Transverse colon (tissue), 4 donors: ENCODE data around the gene PALM. TPM values are rescaled to one million over a fixed set of nuclear protein-coding genes. Genes with fewer than 3 reads are reported as not detected.

Experiments
- DNase-seq: peaks from one replicate; pipeline ENCODE4 v3.0.0-alpha.2; 2019
- H3K27ac ChIP-seq, 4 donors: fragments of 200-600 bp; sonication (generic); 2 replicates each; pipeline ENCODE4 v1.5.1; 2016 to 2018; ENCODE audit warnings: inconsistent platforms in 4 of 4
- H3K27me3 ChIP-seq: fragments of 200-600 bp; sonication (generic); 2 replicates; pipeline ENCODE4 v1.5.1; 2017; ENCODE audit warnings: inconsistent platforms
- H3K36me3 ChIP-seq, 4 donors: fragments of 200-600 bp; sonication (generic); 2 replicates each; pipeline ENCODE4 v1.5.1; 2017 to 2019; ENCODE audit warnings: inconsistent platforms in 4 of 4
- H3K4me1 ChIP-seq, 4 donors: fragments of 200-600 bp; sonication (generic); 2 replicates each; pipeline ENCODE4 v1.5.1; 2017 to 2020; ENCODE audit warnings: inconsistent platforms in 4 of 4
- H3K4me3 ChIP-seq, 4 donors: fragments of 200-600 bp; sonication (generic); 1 replicate in 1 of 4; 2 replicates in 3 of 4; pipeline versions ENCODE4 v1.5.1 to v1.6.1; 2017 to 2019; ENCODE audit warnings: inconsistent platforms in 4 of 4
- H3K9me3 ChIP-seq, 2 donors: fragments of 200-600 bp; sonication (generic); 2 replicates each; pipeline ENCODE4 v1.5.1; 2017 to 2019; ENCODE audit warnings: inconsistent platforms in 2 of 2
- CTCF ChIP-seq, 5 experiments: fragments of 200-600 bp in 3 of 5; fragments of 450-650 bp in 2 of 5; sonication (generic) in 3 of 5; IDR thresholded peaks; 1 replicate in 2 of 5; 2 replicates in 3 of 5; pipeline ENCODE4 v1.5.1; 2016 to 2017; ENCODE audit warnings: antibody characterized with exemption in 5 of 5, inconsistent platforms in 3 of 5, mild to moderate bottlenecking in 2 of 5, moderate library complexity in 1 of 5
- EP300 ChIP-seq: sonication (generic); formaldehyde crosslinking; IDR thresholded peaks from one replicate; pipeline ENCODE4 v1.6.1; 2017; ENCODE audit warnings: antibody characterized with exemption, low read depth
- POLR2A ChIP-seq: fragments of 450-650 bp; IDR thresholded peaks from one replicate; pipeline ENCODE4 v1.6.1; 2016; ENCODE audit warnings: antibody characterized with exemption, mild to moderate bottlenecking, moderate library complexity
- POLR2AphosphoS5 ChIP-seq, 3 donors: sonication (generic); formaldehyde crosslinking; IDR thresholded peaks; one replicate each; pipeline ENCODE4 v1.6.1; 2016; ENCODE audit warnings: antibody characterized with exemption in 3 of 3
- WGBS, 2 donors: methylation state at CpG; one replicate each; pipeline ENCODE4 v1.1.5; 2018; ENCODE audit warnings: low coverage in 1 of 2; 5-methylcytosine and 5-hydroxymethylcytosine counted together
- in situ Hi-C, 4 donors: fragments of 200-750 bp; cut with MboI; loops; one replicate each; pipeline versions ENCODE4 v1.15.0 to v1.15.1; 2017; ENCODE audit warnings: low sequenced_read_pairs in 3 of 4, low pct_ligation_motif_present in 1 of 4, low pct_unique_long_range_greater_than_20kb in 1 of 4
- intact Hi-C: fragments of 100-400 bp; cut with DNase I; formaldehyde crosslinking; loops from one replicate; pipeline ENCODE4 v1.15.1; 2023; ENCODE audit warnings: low total_unique reads
- total RNA-seq, 4 donors: library from RNA; depleted of rRNA; stranded (reverse); fragments of >200 nt; gene quantifications; one replicate each; pipeline ENCODE4 v1.1.0, GENCODE V29; 2016

Gene PALM
- total RNA-seq, 4 donors from 2014 or later, result 14.1 to 99.3 (median 29.8) TPM

DNA sequence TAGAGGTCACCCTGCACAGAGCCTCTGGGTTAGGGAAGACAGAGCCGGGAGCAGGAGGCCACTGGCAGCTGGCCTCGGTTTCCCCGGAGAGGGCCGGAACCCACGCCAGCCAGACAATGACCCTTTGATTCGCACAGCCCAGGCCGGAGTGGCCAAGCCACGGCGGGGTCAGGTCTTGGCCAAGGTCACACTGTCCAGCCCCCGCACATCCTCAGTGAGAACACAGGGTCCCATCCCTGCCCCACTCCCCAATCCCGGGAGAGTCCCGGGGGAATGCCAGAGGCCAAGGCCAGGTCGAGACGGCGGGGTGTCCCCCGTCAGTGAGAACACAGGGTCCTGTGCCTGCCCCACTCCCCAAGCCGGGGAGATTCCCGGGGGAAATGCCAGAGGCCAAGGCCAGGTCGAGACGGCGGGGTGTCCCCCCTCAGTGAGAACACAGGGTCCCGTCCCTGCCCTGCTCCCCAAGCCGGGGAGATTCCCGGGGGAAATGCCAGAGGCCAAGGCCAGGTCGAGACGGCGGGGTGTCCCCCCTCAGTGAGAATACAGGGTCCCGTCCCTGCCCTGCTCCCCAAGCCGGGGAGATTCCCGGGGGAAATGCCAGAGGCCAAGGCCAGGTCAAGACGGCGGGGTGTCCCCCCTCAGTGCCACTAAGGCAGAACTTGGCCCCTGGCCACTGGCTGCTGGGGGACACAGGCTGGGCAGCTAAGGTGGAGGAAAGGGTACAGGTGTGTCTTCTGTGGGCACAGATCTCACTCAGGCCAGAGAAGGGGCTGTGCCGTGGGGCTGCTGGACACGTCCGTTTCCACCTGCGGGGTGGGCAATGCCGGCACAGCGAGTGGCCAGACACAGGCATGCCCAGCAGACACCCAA lies 34.2 kb upstream of the PALM start:
- no peak overlapping the region for H3K4me3 ChIP-seq
- TF ChIP-seq EP300 (no peak), POLR2A (no peak), POLR2AphosphoS5 (IDR thresholded peaks at IDR 0.05) (no peak), CTCF (IDR thresholded peaks at IDR 0.05) (no peak)
- intact Hi-C loops (no loop called here), in situ Hi-C loops (no loop called here)
- no peaks in the 10 kb centered on the region for H3K36me3 ChIP-seq
- peak overlapping the region in 2 of 4 donors; percentile 94 to 97 for H3K27ac ChIP-seq
- H3K4me1 ChIP-seq, result peaks cover 7 to 30% (median 25%) of the 10 kb centered on the region in 4 donors
- WGBS, 2 donors, result 40 to 57% methylated on average over 5 to 35 of the region's 38 CpGs
- no peaks in the 10 kb centered on the region for H3K9me3 ChIP-seq
- DNase-seq, result no peak
- peaks cover 34% of the 10 kb centered on the region for H3K27me3 ChIP-seq

GRCh38 chr19:676007-676338 lies 32.8 kb upstream of the PALM start:
- TF ChIP-seq CTCF (IDR thresholded peaks at IDR 0.05) (no peak), POLR2A (no peak), EP300 (no peak), POLR2AphosphoS5 (IDR thresholded peaks at IDR 0.05) (no peak)
- Histone ChIP-seq H3K4me1 (peaks cover 7 to 32% (median 28%) of the 10 kb centered on the region in 4 donors), H3K9me3 (no peaks in the 10 kb centered on the region), H3K27ac (peak overlapping the region; percentile 71 to 99 (median 96)), H3K27me3 (peaks cover 34% of the 10 kb centered on the region), H3K4me3 (peak overlapping the region in 3 of 4 donors; percentile 33 to 49 (median 41)), H3K36me3 (no peaks in the 10 kb centered on the region)
- intact Hi-C loops, result no loop called here
- in situ Hi-C loops, result no loop called here
- peak; percentile 48 for DNase-seq
- WGBS, 2 donors, result 8% methylated on average over 12 of the region's 31 CpGs; no CpG with 5 or more reads in 1 of the 2 donors

DNA sequence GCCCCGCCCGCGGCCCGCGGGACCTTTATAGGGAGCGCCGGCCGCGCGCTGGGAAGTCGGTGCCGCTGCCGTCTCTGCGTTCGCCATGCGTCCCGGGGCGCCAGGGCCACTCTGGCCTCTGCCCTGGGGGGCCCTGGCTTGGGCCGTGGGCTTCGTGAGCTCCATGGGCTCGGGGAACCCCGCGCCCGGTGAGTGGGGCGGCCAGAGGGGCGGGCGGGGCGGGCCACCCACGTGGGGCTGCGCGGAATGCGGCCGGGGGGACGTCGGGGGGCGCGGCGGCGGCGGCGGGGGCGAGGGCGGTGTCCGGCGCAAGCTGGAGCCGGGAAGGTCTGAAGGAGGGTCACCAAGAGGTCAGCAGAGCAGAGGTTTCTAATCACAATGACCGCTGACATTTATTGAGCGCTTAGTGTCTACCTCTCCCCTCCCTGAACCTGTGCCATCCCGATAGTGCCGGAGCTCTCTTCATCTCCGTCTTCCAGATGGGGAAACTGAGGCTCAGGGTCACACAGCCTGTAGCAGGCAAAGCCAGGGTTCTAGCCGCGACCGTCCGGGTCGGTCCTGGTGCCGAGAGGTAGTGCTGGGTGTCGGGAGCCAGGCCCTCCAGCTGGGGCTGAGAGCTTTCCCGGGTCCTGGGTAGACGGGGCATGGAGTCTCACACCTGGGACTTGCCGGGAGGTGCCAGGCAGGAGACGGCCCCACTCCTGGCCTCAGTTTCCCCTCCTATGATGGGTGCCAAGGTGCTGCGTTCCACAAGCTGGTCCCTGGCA lies 32.2 kb upstream of the PALM start, which contains the start of gene FSTL3:
Gene FSTL3, plus strand, starts transcription at position 54 of the 767 bp plus-strand sequence. Its CDS starts 32 bp downstream, at position 86.
- H3K4me3 ChIP-seq, result peak within 1 kb of the TSS; percentile 26 to 49 (median 37)
- no peaks in the 10 kb centered on the region for H3K36me3 ChIP-seq
- 5% methylated on average over 42 of the region's 63 CpGs; no CpG with 5 or more reads in 1 of the 2 donors for WGBS, 2 donors
- H3K4me1 ChIP-seq, result peaks cover 7 to 32% (median 28%) of the 10 kb centered on the region in 4 donors
- intact Hi-C loops, result no loop called here
- in situ Hi-C loops, result no loop called here
- TF ChIP-seq POLR2A (no peak), EP300 (no peak), POLR2AphosphoS5 (IDR thresholded peaks at IDR 0.05) (peak; percentile 57 to 74 (median 58)), CTCF (IDR thresholded peaks at IDR 0.05) (no peak)
- peak within 1 kb of the TSS; percentile 71 to 99 (median 96) for H3K27ac ChIP-seq
- peaks cover 34% of the 10 kb centered on the region for H3K27me3 ChIP-seq
- H3K9me3 ChIP-seq, result no peaks in the 10 kb centered on the region
- DNase-seq, result no peak

- WGBS, 2 donors, result 3% methylated on average over 5 of the region's 15 CpGs; no CpG with 5 or more reads in 1 of the 2 donors
- peak overlapping the region; percentile 71 to 99 (median 96) for H3K27ac ChIP-seq
Observed at GRCh38 chr19:677201-677600, 31.5 kb upstream of the PALM start.

More at GRCh38 chr19:677201-677600, 31.5 kb upstream of the PALM start:
- intact Hi-C loops (no loop called here), in situ Hi-C loops (no loop called here)
- peak; percentile 63 for DNase-seq
- H3K27me3 ChIP-seq, result peaks cover 34% of the 10 kb centered on the region
- H3K4me1 ChIP-seq, result peaks cover 7 to 32% (median 28%) of the 10 kb centered on the region in 4 donors
- no peaks in the 10 kb centered on the region for H3K9me3 ChIP-seq
- H3K36me3 ChIP-seq, result no peaks in the 10 kb centered on the region
- TF ChIP-seq POLR2A, result no peak
- TF ChIP-seq POLR2AphosphoS5 (IDR thresholded peaks at IDR 0.05), result peak; percentile 39 to 68 (median 56)
- H3K4me3 ChIP-seq, result peak overlapping the region; percentile 26 to 49 (median 37)
